Osteoblast (primary cell): ENCODE measurements around the gene ETV4. TPM values are rescaled to one million over a fixed set of nuclear protein-coding genes. Genes with fewer than 3 reads are reported as not detected.

Experiments
- DNase-seq: peaks from one replicate; pipeline ENCODE4 v3.0.0; 2011; ENCODE audit warnings: low spot score, mixed read lengths; ENCODE audit not compliant: insufficient read length; ENCODE audit errors: missing footprints
- H2AFZ ChIP-seq: 2 replicates; pipeline ENCODE4 v1.6.0; 2011; ENCODE audit warnings: mild to moderate bottlenecking, low read length
- H3K27ac ChIP-seq: 2 replicates; pipeline ENCODE4 v1.5.1; 2011; ENCODE audit warnings: mild to moderate bottlenecking, low read depth, low read length, moderate library complexity
- H3K27me3 ChIP-seq: 2 replicates; pipeline ENCODE4 v1.6.0; 2012; ENCODE audit warnings: mild to moderate bottlenecking, control low read depth, inconsistent platforms, low read length, moderate library complexity; ENCODE audit not compliant: insufficient read depth
- H3K36me3 ChIP-seq: 2 replicates; pipeline ENCODE4 v1.5.1; 2011; ENCODE audit warnings: mild to moderate bottlenecking, low read length, control low read depth, moderate library complexity; ENCODE audit not compliant: insufficient read depth
- H3K4me1 ChIP-seq: 2 replicates; pipeline ENCODE4 v1.5.1; 2011; ENCODE audit warnings: mild to moderate bottlenecking, low read length, control low read depth, moderate library complexity; ENCODE audit not compliant: insufficient read depth
- H3K4me2 ChIP-seq: 2 replicates; pipeline ENCODE4 v1.6.0; 2011; ENCODE audit warnings: mild to moderate bottlenecking, low read length; ENCODE audit not compliant: insufficient read depth
- H3K4me3 ChIP-seq: fragments of 200-600 bp; sonication (generic); 3 replicates; pipeline ENCODE4 v1.5.1; 2012; ENCODE audit warnings: mild to moderate bottlenecking, low read length, inconsistent platforms; ENCODE audit not compliant: insufficient read depth
- H3K79me2 ChIP-seq: 2 replicates; pipeline ENCODE4 v1.6.0; 2012; ENCODE audit warnings: mild to moderate bottlenecking, low read length, control low read depth, inconsistent platforms; ENCODE audit not compliant: insufficient read depth
- H3K9me3 ChIP-seq: 2 replicates; pipeline ENCODE4 v1.5.1; 2011; ENCODE audit warnings: low read depth, low read length, control low read depth
- H4K20me1 ChIP-seq: 2 replicates; pipeline ENCODE4 v1.6.0; 2012; ENCODE audit warnings: mild to moderate bottlenecking, low read length, control low read depth; ENCODE audit not compliant: insufficient read depth
- CTCF ChIP-seq: IDR thresholded peaks from 2 replicates; pipeline ENCODE4 v1.5.1; 2011; ENCODE audit warnings: mild to moderate bottlenecking, low read depth, low read length, moderate library complexity; ENCODE audit errors: extremely low read depth
- total RNA-seq: library from RNA; depleted of rRNA; stranded (reverse); fragments of >200 nt; gene quantifications from 2 replicates; pipeline ENCODE4 v1.2.3, GENCODE V29; 2012

ETV4 gene
- total RNA-seq, 1 donor = 0.72 TPM

DNA sequence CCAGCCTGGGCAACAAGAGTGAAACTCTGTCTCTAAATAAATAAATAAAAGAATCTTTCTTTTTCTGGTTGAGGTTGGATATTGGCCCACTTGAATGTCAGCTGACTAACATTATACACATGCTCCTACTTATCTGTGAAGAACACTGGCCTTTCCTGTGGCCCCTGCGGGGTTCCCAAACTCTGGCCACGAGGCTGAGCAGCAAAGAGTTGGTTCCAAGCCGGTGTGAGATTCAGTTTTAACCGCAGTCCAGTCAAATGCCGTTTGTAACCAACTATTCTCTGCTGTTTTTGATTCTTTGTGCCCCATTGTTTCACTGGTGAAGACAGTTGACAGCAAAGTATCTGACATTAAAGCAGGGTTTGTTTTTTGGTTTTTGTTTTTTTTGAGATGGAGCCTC is 11.2 kb downstream of the ETV4 start:
- no peak overlapping the region for H3K4me2 ChIP-seq
- no peak overlapping the region for H3K27ac ChIP-seq
- no peaks in the 10 kb centered on the region for H3K9me3 ChIP-seq
- no peaks in the 10 kb centered on the region for H3K27me3 ChIP-seq
- H3K4me3 ChIP-seq = no peak overlapping the region
- H3K4me1 ChIP-seq = peaks cover 24% of the 10 kb centered on the region
- no peaks in the 10 kb centered on the region for H4K20me1 ChIP-seq
- no peaks in the 10 kb centered on the region for H3K79me2 ChIP-seq
- no peak for DNase-seq
- TF ChIP-seq CTCF = no peak
- H2AFZ ChIP-seq = no peak overlapping the region
- H3K36me3 ChIP-seq = no peaks in the 10 kb centered on the region

DNA sequence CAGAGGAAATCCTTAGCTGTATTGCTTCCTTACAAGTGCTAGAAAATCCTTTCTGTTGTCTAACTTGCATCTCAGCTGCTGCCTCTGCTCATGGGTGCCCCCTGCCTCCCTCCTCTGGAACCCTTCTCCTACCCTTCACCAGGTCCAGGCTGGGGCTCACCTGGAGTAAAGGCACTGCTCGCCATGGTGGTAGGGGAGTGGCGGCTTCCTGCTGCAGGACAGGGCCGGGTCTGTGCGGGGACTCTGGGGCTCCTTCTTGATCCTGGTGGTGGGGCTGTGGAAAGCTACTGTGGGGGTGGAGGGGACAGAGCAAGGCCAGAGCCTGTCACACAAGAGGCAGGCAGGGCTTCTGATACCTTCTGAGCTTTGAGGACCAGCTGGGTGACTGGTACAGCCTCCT is 12.4 kb downstream of the ETV4 start:
- no peak for TF ChIP-seq CTCF
- Histone ChIP-seq H3K4me3 (no peak overlapping the region), H3K79me2 (no peaks in the 10 kb centered on the region), H2AFZ (no peak overlapping the region), H4K20me1 (no peaks in the 10 kb centered on the region), H3K27ac (no peak overlapping the region), H3K4me1 (peaks cover 26% of the 10 kb centered on the region), H3K27me3 (no peaks in the 10 kb centered on the region), H3K36me3 (no peaks in the 10 kb centered on the region), H3K9me3 (no peaks in the 10 kb centered on the region), H3K4me2 (no peak overlapping the region)
- DNase-seq = no peak

- H3K9me3 ChIP-seq = no peaks in the 10 kb centered on the region
- no peak for TF ChIP-seq CTCF
- H3K36me3 ChIP-seq = no peaks in the 10 kb centered on the region
- no peak for DNase-seq
- no peaks in the 10 kb centered on the region for H3K27me3 ChIP-seq
- H3K4me1 ChIP-seq = peaks cover 26% of the 10 kb centered on the region
- no peaks in the 10 kb centered on the region for H3K79me2 ChIP-seq
- no peak overlapping the region for H2AFZ ChIP-seq
- H4K20me1 ChIP-seq = no peaks in the 10 kb centered on the region
- H3K27ac ChIP-seq = no peak overlapping the region
- H3K4me3 ChIP-seq = no peak overlapping the region
- no peak overlapping the region for H3K4me2 ChIP-seq
These were observed 13.6 kb downstream of the ETV4 start for GRCh38 chr17:43532581-43532980.

- no peak for TF ChIP-seq CTCF
- H3K4me1 ChIP-seq = peaks cover 26% of the 10 kb centered on the region
- no peaks in the 10 kb centered on the region for H4K20me1 ChIP-seq
- DNase-seq = no peak
- no peaks in the 10 kb centered on the region for H3K36me3 ChIP-seq
- H3K27ac ChIP-seq = no peak overlapping the region
- no peak overlapping the region for H3K4me2 ChIP-seq
- H3K27me3 ChIP-seq = no peaks in the 10 kb centered on the region
- H3K4me3 ChIP-seq = no peak overlapping the region
- no peaks in the 10 kb centered on the region for H3K9me3 ChIP-seq
- H2AFZ ChIP-seq = no peak overlapping the region
- H3K79me2 ChIP-seq = no peaks in the 10 kb centered on the region
These were observed 14.2 kb downstream of the ETV4 start for GRCh38 chr17:43531955-43532354.
